ENCODE data around the gene ATP6V1G2. TPM values are rescaled to one million over a fixed set of nuclear protein-coding genes. Genes with fewer than 3 reads are reported as not detected.
A peak's percentile ranks its signal among the peaks of the same experiment; 100 is the strongest.

Gene ATP6V1G2
- total and polyA plus RNA-seq, 4 donors = 32.2 to 258 (median 147) TPM

- no peaks in the 10 kb centered on the region for H3K9me3 ChIP-seq (ENCODE audit: control insufficient read depth, insufficient read depth, low read length)
- H3K4me1 ChIP-seq (ENCODE audit: control insufficient read depth, insufficient read depth, low read length) = peaks cover 31% of the 10 kb centered on the region
- peak overlapping the region; percentile 97 for H3K27ac ChIP-seq (ENCODE audit: low read depth, low read length)
- no peak for DNase-seq (ENCODE audit: low read depth in 4 of 6, low spot score in 6 of 6)
- H3K4me3 ChIP-seq (ENCODE audit: low read depth, low read length) = peak overlapping the region; percentile 95
- WGBS (ENCODE audit: insufficient coverage) = 20% methylated on average over 1 of the region's 4 CpGs
- peaks cover 44% of the 10 kb centered on the region for H3K36me3 ChIP-seq (ENCODE audit: control insufficient read depth, insufficient read depth, low read length)
- H3K27me3 ChIP-seq (ENCODE audit: control insufficient read depth, insufficient read depth, low read length) = no peaks in the 10 kb centered on the region
Observed at GRCh38 chr6:31540640-31541039, 5.8 kb downstream of the ATP6V1G2 start.

- Histone ChIP-seq H3K4me3 (ENCODE audit: low read depth, low read length) (no peak overlapping the region), H3K9me3 (ENCODE audit: control insufficient read depth, insufficient read depth, low read length) (no peaks in the 10 kb centered on the region), H3K36me3 (ENCODE audit: control insufficient read depth, insufficient read depth, low read length) (peaks cover 61% of the 10 kb centered on the region), H3K27ac (ENCODE audit: low read depth, low read length) (no peak overlapping the region), H3K27me3 (ENCODE audit: control insufficient read depth, insufficient read depth, low read length) (no peaks in the 10 kb centered on the region), H3K4me1 (ENCODE audit: control insufficient read depth, insufficient read depth, low read length) (peaks cover 27% of the 10 kb centered on the region)
- 89% methylated on average over 3 of the region's 6 CpGs for WGBS (ENCODE audit: insufficient coverage)
- no peak for DNase-seq (ENCODE audit: low read depth in 4 of 6, low spot score in 6 of 6)
Observed at GRCh38 chr6:31538805-31539400, 7.5 kb downstream of the ATP6V1G2 start.

- Histone ChIP-seq H3K36me3 (ENCODE audit: control insufficient read depth, insufficient read depth, low read length) (peaks cover 90% of the 10 kb centered on the region), H3K4me3 (ENCODE audit: low read depth, low read length) (no peak overlapping the region), H3K4me1 (ENCODE audit: control insufficient read depth, insufficient read depth, low read length) (peaks cover 17% of the 10 kb centered on the region), H3K9me3 (ENCODE audit: control insufficient read depth, insufficient read depth, low read length) (no peaks in the 10 kb centered on the region), H3K27me3 (ENCODE audit: control insufficient read depth, insufficient read depth, low read length) (no peaks in the 10 kb centered on the region), H3K27ac (ENCODE audit: low read depth, low read length) (no peak overlapping the region)
- no CpG with 5 or more reads among the region's 2 CpGs for WGBS (ENCODE audit: insufficient coverage)
- no peak for DNase-seq (ENCODE audit: low read depth in 4 of 6, low spot score in 6 of 6)
Observed at GRCh38 chr6:31535538-31536324, 10.7 kb downstream of the ATP6V1G2 start.

GRCh38 chr6:31534521-31535040 is 11.8 kb downstream of the ATP6V1G2 start:
- DNase-seq (ENCODE audit: low read depth in 4 of 6, low spot score in 6 of 6) = no peak
- H3K9me3 ChIP-seq (ENCODE audit: control insufficient read depth, insufficient read depth, low read length) = no peaks in the 10 kb centered on the region
- WGBS (ENCODE audit: insufficient coverage) = 93% methylated on average over 12 of the region's 24 CpGs
- no peak overlapping the region for H3K27ac ChIP-seq (ENCODE audit: low read depth, low read length)
- H3K27me3 ChIP-seq (ENCODE audit: control insufficient read depth, insufficient read depth, low read length) = no peaks in the 10 kb centered on the region
- H3K4me3 ChIP-seq (ENCODE audit: low read depth, low read length) = no peak overlapping the region
- H3K36me3 ChIP-seq (ENCODE audit: control insufficient read depth, insufficient read depth, low read length) = peaks cover 91% of the 10 kb centered on the region
- H3K4me1 ChIP-seq (ENCODE audit: control insufficient read depth, insufficient read depth, low read length) = peaks cover 9% of the 10 kb centered on the region

- Histone ChIP-seq H3K36me3 (ENCODE audit: control insufficient read depth, insufficient read depth, low read length) (peaks cover 88% of the 10 kb centered on the region), H3K27me3 (ENCODE audit: control insufficient read depth, insufficient read depth, low read length) (no peaks in the 10 kb centered on the region), H3K9me3 (ENCODE audit: control insufficient read depth, insufficient read depth, low read length) (no peaks in the 10 kb centered on the region), H3K4me1 (ENCODE audit: control insufficient read depth, insufficient read depth, low read length) (peaks cover 5% of the 10 kb centered on the region), H3K27ac (ENCODE audit: low read depth, low read length) (no peak overlapping the region), H3K4me3 (ENCODE audit: low read depth, low read length) (no peak overlapping the region)
- DNase-seq (ENCODE audit: low read depth in 4 of 6, low spot score in 6 of 6) = no peak
- WGBS (ENCODE audit: insufficient coverage) = 98% methylated on average over 6 of the region's 6 CpGs
Observed at GRCh38 chr6:31534011-31534410, 12.4 kb downstream of the ATP6V1G2 start.

GRCh38 chr6:31533455-31533841 is 13.0 kb downstream of the ATP6V1G2 start:
- H3K4me3 ChIP-seq (ENCODE audit: low read depth, low read length) = no peak overlapping the region
- no peaks in the 10 kb centered on the region for H3K27me3 ChIP-seq (ENCODE audit: control insufficient read depth, insufficient read depth, low read length)
- no peaks in the 10 kb centered on the region for H3K9me3 ChIP-seq (ENCODE audit: control insufficient read depth, insufficient read depth, low read length)
- H3K36me3 ChIP-seq (ENCODE audit: control insufficient read depth, insufficient read depth, low read length) = peaks cover 85% of the 10 kb centered on the region
- no peak overlapping the region for H3K27ac ChIP-seq (ENCODE audit: low read depth, low read length)
- no CpG with 5 or more reads among the region's 1 CpG for WGBS (ENCODE audit: insufficient coverage)
- H3K4me1 ChIP-seq (ENCODE audit: control insufficient read depth, insufficient read depth, low read length) = peaks cover 3% of the 10 kb centered on the region
- no peak for DNase-seq (ENCODE audit: low read depth in 4 of 6, low spot score in 6 of 6)

- H3K36me3 ChIP-seq (ENCODE audit: control insufficient read depth, insufficient read depth, low read length) = peaks cover 79% of the 10 kb centered on the region
- H3K4me1 ChIP-seq (ENCODE audit: control insufficient read depth, insufficient read depth, low read length) = peaks cover 3% of the 10 kb centered on the region
- WGBS (ENCODE audit: insufficient coverage) = 50% methylated on average over 1 of the region's 9 CpGs
- no peaks in the 10 kb centered on the region for H3K9me3 ChIP-seq (ENCODE audit: control insufficient read depth, insufficient read depth, low read length)
- no peak overlapping the region for H3K4me3 ChIP-seq (ENCODE audit: low read depth, low read length)
- H3K27me3 ChIP-seq (ENCODE audit: control insufficient read depth, insufficient read depth, low read length) = no peaks in the 10 kb centered on the region
- no peak overlapping the region for H3K27ac ChIP-seq (ENCODE audit: low read depth, low read length)
- DNase-seq (ENCODE audit: low read depth in 4 of 6, low spot score in 6 of 6) = no peak
Observed at GRCh38 chr6:31532644-31533454, 13.6 kb downstream of the ATP6V1G2 start.

- Histone ChIP-seq H3K36me3 (ENCODE audit: control insufficient read depth, insufficient read depth, low read length) (peaks cover 72% of the 10 kb centered on the region), H3K4me1 (ENCODE audit: control insufficient read depth, insufficient read depth, low read length) (peaks cover 3% of the 10 kb centered on the region), H3K27me3 (ENCODE audit: control insufficient read depth, insufficient read depth, low read length) (no peaks in the 10 kb centered on the region), H3K27ac (ENCODE audit: low read depth, low read length) (no peak overlapping the region), H3K4me3 (ENCODE audit: low read depth, low read length) (no peak overlapping the region), H3K9me3 (ENCODE audit: control insufficient read depth, insufficient read depth, low read length) (no peaks in the 10 kb centered on the region)
- DNase-seq (ENCODE audit: low read depth in 4 of 6, low spot score in 6 of 6) = no peak
- WGBS (ENCODE audit: insufficient coverage) = 90% methylated on average over 2 of the region's 9 CpGs
Observed at GRCh38 chr6:31531771-31532643, 14.4 kb downstream of the ATP6V1G2 start.

GRCh38 chr6:31531162-31531561 is 15.2 kb downstream of the ATP6V1G2 start:
- H3K36me3 ChIP-seq (ENCODE audit: control insufficient read depth, insufficient read depth, low read length) = peaks cover 64% of the 10 kb centered on the region
- DNase-seq (ENCODE audit: low read depth in 4 of 6, low spot score in 6 of 6) = no peak
- no peaks in the 10 kb centered on the region for H3K9me3 ChIP-seq (ENCODE audit: control insufficient read depth, insufficient read depth, low read length)
- H3K27ac ChIP-seq (ENCODE audit: low read depth, low read length) = no peak overlapping the region
- WGBS (ENCODE audit: insufficient coverage) = no CpG with 5 or more reads among the region's 7 CpGs
- no peak overlapping the region for H3K4me3 ChIP-seq (ENCODE audit: low read depth, low read length)
- H3K27me3 ChIP-seq (ENCODE audit: control insufficient read depth, insufficient read depth, low read length) = no peaks in the 10 kb centered on the region
- H3K4me1 ChIP-seq (ENCODE audit: control insufficient read depth, insufficient read depth, low read length) = peaks cover 3% of the 10 kb centered on the region
